ENCODE data around the gene KREMEN2.

KREMEN2 gene

DNA sequence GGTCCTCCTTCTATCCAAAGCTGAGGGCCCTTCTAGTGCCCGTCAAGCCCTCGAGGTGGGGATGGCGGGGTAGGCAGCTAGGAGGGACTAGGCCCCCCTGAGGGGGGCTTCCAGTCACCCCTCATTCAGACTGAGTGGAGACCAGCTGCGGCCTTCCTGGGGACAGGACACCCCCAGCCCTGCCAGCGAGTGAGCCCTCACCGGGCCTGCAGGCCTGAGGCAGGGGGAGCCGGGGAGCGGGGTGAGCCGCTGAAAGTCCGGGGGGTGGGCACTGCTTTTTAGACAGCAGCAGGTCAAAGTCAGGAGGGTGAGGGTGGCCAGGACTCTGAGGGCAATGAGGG, 8.7 kb upstream of the KREMEN2 start:
- ChIA-PET CTCF (interaction anchor here (1.0 kb wide), 1 partner anchor 9 kb away, joined by 3 read pairs; no protein-coding TSS in a partner anchor), POLR2A (no interaction called here)
- TF ChIP-seq, protein P1, sequence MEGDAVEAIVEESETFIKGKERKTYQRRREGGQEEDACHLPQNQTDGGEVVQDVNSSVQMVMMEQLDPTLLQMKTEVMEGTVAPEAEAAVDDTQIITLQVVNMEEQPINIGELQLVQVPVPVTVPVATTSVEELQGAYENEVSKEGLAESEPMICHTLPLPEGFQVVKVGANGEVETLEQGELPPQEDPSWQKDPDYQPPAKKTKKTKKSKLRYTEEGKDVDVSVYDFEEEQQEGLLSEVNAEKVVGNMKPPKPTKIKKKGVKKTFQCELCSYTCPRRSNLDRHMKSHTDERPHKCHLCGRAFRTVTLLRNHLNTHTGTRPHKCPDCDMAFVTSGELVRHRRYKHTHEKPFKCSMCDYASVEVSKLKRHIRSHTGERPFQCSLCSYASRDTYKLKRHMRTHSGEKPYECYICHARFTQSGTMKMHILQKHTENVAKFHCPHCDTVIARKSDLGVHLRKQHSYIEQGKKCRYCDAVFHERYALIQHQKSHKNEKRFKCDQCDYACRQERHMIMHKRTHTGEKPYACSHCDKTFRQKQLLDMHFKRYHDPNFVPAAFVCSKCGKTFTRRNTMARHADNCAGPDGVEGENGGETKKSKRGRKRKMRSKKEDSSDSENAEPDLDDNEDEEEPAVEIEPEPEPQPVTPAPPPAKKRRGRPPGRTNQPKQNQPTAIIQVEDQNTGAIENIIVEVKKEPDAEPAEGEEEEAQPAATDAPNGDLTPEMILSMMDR (IDR thresholded peaks at IDR 0.05; ENCODE audit: control extremely low read depth, extremely low read depth, low read depth, missing control alignments) = no peak
- DNase-seq (ENCODE audit: extremely low spot score) = no peak

DNA sequence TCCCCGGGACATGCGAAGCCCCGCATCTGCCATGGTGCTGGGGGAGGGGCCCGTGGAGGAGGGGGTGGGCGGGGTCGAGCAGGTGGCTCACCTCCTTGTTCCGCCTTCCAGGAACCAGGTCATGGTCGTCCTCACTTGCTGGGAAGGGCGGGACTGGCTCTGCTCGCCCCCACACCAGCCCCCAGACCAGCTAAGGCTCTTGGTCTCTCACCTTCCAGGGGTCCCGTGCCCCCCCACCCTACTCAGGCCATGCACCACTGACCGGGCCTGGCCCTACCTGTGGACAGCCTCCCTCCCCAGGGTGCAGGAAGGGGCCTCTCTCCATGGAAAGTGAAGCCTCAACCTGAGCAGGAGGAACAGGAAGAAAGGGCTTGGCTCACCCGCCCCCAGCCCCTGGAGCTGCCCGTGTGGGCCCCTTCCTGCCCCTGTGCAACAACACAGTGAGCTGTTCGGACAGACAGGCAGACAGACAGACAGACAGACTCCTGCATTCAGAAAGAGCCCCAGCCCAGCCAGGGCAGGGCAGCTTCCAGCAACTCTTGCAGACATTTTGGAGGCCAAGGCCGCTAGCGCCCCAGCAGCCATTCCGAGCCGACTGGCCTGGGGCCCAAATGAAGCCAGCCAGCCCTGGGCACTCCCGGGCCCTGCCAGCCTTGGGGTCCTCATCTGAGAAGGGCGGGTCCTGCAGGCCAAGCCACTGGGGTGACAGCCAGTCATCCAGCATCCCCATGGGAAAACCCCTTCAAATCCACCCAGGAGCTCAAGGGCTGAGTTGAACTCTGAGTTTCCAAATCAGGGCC, 8.1 kb upstream of the KREMEN2 start:
- DNase-seq (ENCODE audit: extremely low spot score) = no peak
- ChIA-PET POLR2A (no interaction called here), CTCF (interaction anchor here (1.1 to 1.2 kb wide), 2 partner anchors 14 to 29 kb away, joined by 3 read pairs; no protein-coding TSS in a partner anchor)
- TF ChIP-seq, protein P1 (IDR thresholded peaks at IDR 0.05; ENCODE audit: control extremely low read depth, extremely low read depth, low read depth, missing control alignments) = no peak

DNA sequence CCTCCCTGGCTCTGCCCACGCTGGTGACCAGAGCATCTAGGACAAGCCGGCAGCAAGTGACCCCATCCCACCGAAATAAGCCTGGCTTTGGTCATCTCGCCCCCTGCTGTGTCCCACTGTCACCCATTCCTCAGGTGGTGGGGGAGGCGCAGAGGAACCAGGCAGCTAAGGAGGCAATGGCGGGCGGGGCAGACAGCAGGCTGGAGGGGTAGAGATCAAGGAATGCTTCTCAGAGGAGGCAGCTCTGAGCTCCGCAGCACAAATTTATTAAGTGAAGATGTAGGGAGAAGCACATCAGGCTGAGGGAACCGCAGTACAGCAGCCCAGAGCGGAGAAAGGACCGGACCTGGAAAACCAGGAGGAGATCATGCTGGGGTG, 7.5 kb upstream of the KREMEN2 start:
- ChIA-PET CTCF (interaction anchor here (0.8 to 1.2 kb wide), 3 partner anchors 14 to 75 kb away, joined by 3 read pairs; no protein-coding TSS in a partner anchor), POLR2A (no interaction called here)
- TF ChIP-seq, protein P1 (IDR thresholded peaks at IDR 0.05; ENCODE audit: control extremely low read depth, extremely low read depth, low read depth, missing control alignments) = no peak
- no peak for DNase-seq (ENCODE audit: extremely low spot score)

DNA sequence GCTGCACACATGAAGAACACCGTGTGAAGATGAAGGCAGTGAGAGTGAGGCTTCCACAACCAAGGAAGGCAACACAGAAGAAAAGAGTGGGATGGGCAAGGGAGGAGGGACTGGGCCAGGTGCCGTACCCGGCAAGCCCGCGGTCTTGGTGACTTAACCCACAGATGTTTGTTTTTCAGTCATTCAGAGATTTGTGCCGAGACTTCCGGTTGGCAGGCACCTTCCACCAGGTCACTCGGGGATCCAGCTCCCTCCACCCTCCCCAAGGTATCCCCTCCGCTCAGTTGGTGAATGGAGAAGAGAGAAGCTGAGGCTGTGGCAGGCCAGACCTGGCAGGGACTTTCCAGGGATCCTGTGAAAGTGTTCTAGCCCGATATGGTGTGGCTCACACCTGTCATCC, 4.9 kb upstream of the KREMEN2 start:
- CTCF ChIA-PET = interaction anchor here (1.2 to 8.6 kb wide), 4 partner anchors 12 to 91 kb away, joined by 3 to 54 read pairs (median 4); no protein-coding TSS in a partner anchor
- no peak for DNase-seq (ENCODE audit: extremely low spot score)
- POLR2A ChIA-PET = no interaction called here
- TF ChIP-seq, protein P1 (IDR thresholded peaks at IDR 0.05; ENCODE audit: control extremely low read depth, extremely low read depth, low read depth, missing control alignments) = no peak

DNA sequence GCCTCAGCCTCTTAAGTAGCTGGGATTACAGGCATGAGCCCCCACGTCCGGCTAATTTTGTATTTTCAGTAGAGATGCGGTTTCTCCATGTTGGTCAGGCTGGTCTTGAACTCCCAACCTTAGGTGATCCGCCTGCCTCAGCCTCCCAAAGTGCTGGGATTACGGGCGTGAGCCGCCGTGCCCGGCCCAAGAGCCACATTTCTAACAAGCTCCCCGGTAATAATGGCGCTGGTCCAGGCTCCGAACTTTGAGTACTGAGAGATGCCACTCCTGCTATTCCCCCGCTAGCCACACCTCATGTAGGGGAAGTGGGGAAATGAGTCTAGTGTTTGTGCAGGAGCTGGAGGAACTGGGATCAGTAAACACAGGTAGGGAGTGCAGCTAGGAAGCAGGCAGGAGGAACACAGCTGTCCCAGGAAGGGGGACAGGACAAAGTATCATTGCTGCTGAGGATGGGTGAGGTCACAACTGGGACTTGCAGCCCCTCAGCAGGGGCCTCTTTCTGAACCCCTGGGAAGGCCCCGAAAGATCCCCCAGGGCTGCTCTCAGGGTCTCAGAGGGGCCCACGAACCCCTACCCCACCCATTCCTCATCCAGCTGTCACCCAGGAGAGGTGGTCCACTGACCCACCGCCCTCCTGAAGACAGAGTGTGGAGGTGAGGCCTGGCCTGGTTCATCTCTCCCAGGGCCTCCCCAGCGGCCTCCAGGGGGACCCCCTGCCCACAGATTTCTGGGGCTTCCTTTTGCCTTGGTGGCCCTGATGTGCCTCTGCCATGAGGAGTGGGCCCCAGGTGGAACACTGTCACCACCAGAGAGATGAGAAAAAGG, 3.7 kb upstream of the KREMEN2 start:
- CTCF ChIA-PET = interaction anchor here (0.8 to 8.6 kb wide), 6 partner anchors 8 to 71 kb away, joined by 3 to 54 read pairs (median 4); no protein-coding TSS in a partner anchor
- DNase-seq (ENCODE audit: extremely low spot score) = no peak
- TF ChIP-seq, protein P1 (IDR thresholded peaks at IDR 0.05; ENCODE audit: control extremely low read depth, extremely low read depth, low read depth, missing control alignments) = no peak
- POLR2A ChIA-PET = no interaction called here

DNA sequence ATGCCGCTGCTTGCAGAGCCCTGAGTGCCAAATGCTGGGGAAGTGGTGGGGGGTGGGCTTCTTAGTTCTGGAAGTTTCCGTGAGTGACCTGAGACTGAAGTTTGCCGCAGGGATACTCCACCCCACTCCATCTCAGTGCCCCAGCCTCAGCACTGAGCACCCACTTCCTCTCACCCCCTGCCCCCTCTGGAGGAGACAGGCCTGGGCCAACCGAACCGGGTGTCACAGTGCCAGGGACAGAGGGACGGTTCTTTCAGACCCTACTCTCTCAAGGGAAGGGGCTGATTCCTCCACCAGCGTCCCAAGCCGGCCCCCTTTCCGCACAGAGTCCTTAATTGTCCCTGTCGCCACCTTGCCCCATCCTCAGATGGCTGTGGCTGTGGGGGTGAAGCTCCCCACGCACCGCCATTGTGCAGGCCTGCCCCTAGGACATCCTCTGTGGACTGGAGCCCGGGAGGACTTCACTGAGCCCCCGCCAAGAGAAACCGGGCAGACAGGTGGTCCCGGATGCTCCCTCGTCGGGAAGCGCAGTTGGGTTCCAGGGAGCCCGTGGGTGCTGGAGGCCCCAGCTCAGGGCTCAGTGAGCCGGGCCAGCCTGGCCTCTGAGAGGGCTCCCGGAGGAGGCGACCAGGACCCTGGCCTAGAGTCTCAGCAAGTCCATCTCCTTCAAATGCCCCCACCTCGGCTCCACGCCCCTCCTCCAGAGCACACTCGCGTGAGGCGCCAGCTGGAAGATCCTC, 1.6 kb upstream of the KREMEN2 start:
- DNase-seq (ENCODE audit: extremely low spot score) = no peak
- TF ChIP-seq, protein P1 (IDR thresholded peaks at IDR 0.05; ENCODE audit: control extremely low read depth, extremely low read depth, low read depth, missing control alignments) = no peak
- POLR2A ChIA-PET = interaction anchor here (0.6 kb wide), 1 partner anchor 15 kb away, joined by 5 read pairs; no protein-coding TSS in a partner anchor
- CTCF ChIA-PET = interaction anchor here (0.8 to 8.6 kb wide), 15 partner anchors 8 to 71 kb away, joined by 3 to 54 read pairs (median 4); partner anchors contain the start of gene FLYWCH1

All from GM10248 (cell line).